C4-2B (cell line): ENCODE results near the gene CASP10.

Experiments
- ZFX ChIP-seq: fragments of 450-650 bp; IDR thresholded peaks from 2 replicates; pipeline ENCODE4 v1.6.1; 2017
- TF ChIP-seq, protein P1 (sequence below): fragments of 450-650 bp; conservative IDR thresholded peaks from 2 replicates; pipeline ENCODE4 v1.5.1; 2017; ENCODE audit warnings: mild to moderate bottlenecking

DNA sequence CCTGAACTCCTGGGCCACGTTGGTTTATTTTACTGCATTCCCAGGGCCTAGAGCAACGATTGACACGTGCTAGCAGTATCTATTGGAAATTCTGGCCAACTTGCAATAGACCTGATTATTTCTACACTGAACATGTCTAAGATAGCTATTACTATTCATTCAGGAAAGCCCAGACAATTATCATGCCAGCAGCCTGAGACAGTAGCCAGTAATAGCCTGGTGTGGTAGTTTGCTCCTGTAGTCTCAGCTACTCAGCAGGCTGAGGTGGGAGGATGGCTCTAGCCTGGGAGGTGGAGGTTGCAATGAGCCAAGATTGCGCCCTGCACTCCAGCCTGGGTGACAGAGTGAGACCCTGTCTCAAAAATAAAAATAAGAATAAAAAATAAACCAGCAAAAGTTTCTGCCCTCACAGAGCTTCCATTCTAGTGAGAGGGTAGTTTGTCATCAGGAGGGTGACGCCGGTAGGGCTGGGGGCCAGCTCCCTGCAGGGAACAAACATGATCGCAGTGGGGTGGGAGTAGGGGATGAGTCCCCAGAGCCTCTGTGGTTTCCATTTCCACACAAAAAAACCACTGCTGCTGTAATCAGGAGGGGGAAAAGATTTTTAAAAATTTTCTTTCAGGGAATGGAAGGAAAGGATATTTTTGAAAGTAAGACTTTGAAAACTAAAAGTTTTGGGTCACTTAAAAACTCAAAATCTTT lies 81.7 kb downstream of the CASP10 start:
- TF ChIP-seq, protein P1, sequence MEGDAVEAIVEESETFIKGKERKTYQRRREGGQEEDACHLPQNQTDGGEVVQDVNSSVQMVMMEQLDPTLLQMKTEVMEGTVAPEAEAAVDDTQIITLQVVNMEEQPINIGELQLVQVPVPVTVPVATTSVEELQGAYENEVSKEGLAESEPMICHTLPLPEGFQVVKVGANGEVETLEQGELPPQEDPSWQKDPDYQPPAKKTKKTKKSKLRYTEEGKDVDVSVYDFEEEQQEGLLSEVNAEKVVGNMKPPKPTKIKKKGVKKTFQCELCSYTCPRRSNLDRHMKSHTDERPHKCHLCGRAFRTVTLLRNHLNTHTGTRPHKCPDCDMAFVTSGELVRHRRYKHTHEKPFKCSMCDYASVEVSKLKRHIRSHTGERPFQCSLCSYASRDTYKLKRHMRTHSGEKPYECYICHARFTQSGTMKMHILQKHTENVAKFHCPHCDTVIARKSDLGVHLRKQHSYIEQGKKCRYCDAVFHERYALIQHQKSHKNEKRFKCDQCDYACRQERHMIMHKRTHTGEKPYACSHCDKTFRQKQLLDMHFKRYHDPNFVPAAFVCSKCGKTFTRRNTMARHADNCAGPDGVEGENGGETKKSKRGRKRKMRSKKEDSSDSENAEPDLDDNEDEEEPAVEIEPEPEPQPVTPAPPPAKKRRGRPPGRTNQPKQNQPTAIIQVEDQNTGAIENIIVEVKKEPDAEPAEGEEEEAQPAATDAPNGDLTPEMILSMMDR, result no peak
- no peak for TF ChIP-seq ZFX
